CD4-positive, alpha-beta T cell treated with Interleukin-21 for 1 hour (primary cell): Measurements from ENCODE around the gene NECAB2.
"Not testable (repeated sequence)": the region's sequence is repeated elsewhere in the genome, so short reads cannot be mapped to it uniquely, and the experiment has no call there.

Experiments used
- DNase-seq: peaks from one replicate; pipeline ENCODE4 v3.0.0-alpha.2; 2020

The NECAB2 gene

DNA sequence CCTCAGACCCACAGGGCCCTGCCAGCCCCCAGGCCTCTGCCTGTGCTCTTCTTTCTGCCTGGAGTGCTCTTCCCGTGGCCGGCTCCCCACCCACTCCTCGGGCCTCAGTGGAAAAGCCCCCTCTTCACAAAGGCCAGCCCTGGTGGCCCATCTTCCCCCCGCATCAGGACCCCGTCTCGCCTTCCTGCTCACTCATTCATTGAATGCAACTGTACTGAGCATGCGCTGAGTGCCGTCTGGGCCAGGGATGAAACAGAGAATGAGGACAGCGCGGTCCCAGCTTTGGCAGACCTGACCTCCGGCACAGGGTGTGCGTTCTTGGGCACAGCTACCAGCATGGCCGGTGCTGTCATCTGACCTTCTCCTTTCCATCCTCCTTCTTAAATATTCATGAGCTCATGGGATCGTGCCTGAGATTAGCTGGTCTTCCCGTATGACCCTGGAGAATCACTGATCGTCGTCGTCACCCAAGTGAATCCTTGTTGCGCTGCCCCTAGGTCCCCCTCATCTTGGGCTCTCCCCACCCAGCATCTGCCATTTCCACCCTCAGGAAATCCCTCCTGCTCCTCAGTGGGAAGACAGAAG lies 31.4 kb upstream of the NECAB2 start:
- no peak for DNase-seq

- DNase-seq, result no peak
These were observed 30.8 kb upstream of the NECAB2 start for GRCh38 chr16:83937267-83937666.

- no peak for DNase-seq
These were observed 29.8 kb upstream of the NECAB2 start for GRCh38 chr16:83937922-83938885.

GRCh38 chr16:83939266-83939855 lies 28.7 kb upstream of the NECAB2 start:
- no peak for DNase-seq

DNA sequence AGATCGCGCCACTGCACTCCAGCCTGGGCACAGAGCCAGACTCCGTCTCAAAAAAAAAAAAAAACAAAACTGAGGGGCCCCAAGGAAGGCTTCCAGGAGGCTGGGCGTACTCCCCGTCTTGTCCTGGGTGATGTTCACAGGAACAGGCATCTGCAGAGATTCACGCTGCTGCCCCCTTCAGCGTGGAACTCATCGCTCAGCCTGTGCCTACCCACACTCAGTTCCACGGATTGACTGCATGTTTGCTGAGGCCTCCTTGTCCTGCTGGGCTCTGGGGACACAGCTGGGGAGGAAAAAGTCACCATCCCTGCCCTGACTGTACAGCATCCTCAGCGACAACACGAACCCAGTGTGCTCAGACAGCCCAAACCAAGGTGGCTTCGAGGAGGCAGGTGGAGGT lies 27.9 kb upstream of the NECAB2 start:
- DNase-seq, result no peak

- DNase-seq, result no peak
These were observed 27.2 kb upstream of the NECAB2 start for GRCh38 chr16:83940630-83941378.

- DNase-seq, result not testable (repeated sequence)
These were observed 26.5 kb upstream of the NECAB2 start for GRCh38 chr16:83941546-83941945.

DNA sequence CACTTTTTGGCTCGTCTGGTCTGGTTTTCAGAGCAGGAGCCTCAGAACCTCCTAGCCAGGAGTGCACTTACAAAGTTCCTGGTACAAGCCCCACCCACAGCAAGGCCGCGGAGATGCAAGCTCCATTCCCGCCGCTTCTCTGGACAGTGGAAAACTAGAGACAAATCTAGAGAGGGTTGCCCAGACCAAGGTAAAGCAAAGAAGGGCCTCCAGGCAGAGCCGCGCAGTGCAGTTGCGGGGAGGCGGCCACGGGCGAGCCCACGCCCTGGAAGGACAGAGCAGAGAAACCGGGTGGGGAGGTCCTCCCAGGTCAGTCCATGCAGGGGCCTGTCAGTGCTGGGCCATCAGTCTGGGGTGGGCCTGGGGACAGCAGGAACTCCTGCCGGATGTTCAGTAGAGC lies 26.0 kb upstream of the NECAB2 start:
- DNase-seq, result no peak

- DNase-seq, result no peak
These were observed 25.1 kb upstream of the NECAB2 start for GRCh38 chr16:83942815-83943515.

DNA sequence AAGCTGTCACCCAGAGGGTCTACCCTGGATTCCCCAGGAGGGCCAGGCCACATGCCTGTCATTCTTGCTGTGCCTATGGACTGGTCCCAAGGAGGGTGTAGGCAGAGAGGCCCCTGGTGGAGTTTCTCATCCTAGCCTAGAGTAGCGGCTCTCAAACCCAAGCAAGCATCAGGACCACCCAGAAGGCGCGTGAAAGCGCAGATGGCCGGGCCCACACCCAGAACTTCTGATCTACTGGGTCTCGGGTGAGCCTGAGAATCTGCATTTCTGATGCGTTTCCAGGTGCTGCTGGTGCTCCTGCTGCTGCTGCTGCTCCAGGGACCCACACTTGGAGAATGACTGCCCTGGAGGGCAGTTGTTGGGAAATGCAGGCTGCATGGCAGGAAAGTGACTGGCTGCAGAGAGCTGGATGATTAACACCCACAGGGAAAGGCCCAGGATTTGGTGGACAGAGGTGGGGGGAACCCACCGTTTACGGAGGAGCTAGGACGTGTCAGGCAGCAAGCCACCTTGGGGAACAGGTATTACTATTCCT lies 24.5 kb upstream of the NECAB2 start:
- no peak for DNase-seq

GRCh38 chr16:83945587-83945986 lies 22.5 kb upstream of the NECAB2 start:
- DNase-seq, result no peak

DNA sequence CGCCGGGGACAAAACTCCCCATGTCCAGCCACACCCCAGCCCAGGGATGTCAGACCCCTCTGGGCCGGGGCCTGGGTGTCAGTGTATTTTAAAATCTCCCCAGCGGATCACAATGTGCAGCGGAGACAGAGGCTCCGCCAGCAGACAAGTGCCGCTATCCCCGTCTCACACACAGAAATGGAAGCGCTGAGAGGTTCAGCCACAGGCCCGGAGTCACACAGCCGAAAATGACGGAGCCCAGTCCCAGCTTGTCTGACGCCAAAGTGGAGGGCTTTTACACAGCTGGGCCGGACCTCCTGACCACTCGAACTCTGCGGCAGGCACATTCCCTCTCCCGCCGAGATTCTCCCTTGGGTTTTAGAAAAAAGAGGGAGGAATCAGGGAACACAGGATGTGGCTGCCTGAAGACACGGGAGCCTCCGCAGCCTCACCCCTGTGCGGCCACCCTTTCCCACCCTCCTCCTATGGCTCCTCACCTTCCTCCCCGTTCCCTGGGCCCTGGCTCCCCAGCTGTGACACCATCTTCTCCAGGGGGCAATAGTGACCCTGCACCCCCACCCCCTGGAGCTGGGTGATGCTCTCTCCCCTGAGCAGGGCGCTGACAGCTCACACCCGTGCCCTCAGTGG lies 21.8 kb upstream of the NECAB2 start:
- no peak for DNase-seq

GRCh38 chr16:83946781-83947566 lies 21.1 kb upstream of the NECAB2 start:
- no peak for DNase-seq

DNA sequence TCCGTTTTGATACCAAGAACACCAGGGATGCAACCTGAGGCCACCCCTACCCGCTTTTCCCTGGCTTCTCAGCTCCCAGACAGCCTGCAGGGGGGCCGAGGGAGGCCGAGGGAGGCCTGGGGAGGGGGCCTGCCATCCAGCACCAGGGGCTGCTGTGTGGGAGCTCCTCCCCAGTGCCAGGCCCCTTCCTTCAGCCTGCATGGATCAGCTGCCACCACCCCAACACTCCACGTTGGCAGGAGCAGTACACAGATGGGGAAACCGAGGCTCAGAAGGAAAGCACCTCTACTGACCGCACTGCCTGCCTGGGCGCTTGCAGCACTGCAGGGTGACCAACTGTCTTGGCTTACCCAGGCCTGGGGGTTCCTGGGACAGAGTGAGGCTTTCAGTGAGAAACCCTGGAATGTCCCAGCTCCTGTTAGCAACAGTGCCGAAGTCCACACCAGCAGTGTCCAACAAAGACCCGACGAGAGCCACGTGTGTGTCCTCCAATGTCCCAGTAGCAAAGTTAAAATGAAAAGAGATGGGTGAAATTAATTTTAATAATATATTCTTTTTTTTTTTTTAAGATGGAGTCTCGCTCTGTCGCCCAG lies 20.3 kb upstream of the NECAB2 start:
- DNase-seq, result no peak

- no peak for DNase-seq
These were observed 18.9 kb upstream of the NECAB2 start for GRCh38 chr16:83948914-83949723.

GRCh38 chr16:83949724-83950001 lies 18.4 kb upstream of the NECAB2 start:
- no peak for DNase-seq

- DNase-seq, result not testable (repeated sequence)
These were observed 17.1 kb upstream of the NECAB2 start for GRCh38 chr16:83950862-83951399.

GRCh38 chr16:83951544-83951943 lies 16.5 kb upstream of the NECAB2 start:
- no peak for DNase-seq

DNA sequence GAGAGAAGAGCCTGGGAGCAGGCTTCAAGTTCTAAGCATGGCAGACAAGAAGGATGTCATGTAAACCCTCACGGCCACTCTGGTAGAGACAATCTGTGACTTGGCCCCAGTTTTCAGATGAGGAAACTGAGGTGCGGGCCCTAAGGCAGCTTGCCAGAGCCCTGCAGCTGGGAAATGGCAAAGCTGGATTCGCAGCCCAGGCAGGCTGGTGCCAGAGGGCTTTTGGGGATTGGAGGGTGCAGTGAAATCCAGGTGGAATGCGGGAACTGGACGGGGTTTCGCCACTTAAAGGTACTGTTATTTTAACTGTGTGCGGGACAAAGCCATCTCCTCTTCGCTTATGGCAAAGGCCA lies 15.5 kb upstream of the NECAB2 start:
- no peak for DNase-seq
